ENCODE measurements around the gene ANKRD7.

DNA sequence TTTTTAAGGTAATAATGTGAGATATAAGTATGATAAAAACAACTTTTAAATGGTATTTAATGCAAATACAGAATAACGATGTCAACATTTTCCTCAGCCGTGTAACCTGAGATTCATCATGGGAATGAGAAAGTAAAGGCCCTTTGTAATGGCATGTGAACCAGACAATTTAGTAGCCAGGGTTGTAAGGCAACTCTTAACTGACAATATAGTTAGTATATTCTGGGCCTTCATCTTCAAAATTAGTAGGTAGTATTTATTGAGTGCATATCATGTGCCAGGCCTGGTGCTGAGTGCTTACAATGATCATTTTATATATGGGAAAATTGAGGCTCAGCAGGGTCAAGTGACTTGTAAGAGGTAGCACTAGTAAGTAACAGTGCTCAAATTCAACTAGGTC is 29.9 kb upstream of the ANKRD7 start:
- TF ChIP-seq, protein P1, sequence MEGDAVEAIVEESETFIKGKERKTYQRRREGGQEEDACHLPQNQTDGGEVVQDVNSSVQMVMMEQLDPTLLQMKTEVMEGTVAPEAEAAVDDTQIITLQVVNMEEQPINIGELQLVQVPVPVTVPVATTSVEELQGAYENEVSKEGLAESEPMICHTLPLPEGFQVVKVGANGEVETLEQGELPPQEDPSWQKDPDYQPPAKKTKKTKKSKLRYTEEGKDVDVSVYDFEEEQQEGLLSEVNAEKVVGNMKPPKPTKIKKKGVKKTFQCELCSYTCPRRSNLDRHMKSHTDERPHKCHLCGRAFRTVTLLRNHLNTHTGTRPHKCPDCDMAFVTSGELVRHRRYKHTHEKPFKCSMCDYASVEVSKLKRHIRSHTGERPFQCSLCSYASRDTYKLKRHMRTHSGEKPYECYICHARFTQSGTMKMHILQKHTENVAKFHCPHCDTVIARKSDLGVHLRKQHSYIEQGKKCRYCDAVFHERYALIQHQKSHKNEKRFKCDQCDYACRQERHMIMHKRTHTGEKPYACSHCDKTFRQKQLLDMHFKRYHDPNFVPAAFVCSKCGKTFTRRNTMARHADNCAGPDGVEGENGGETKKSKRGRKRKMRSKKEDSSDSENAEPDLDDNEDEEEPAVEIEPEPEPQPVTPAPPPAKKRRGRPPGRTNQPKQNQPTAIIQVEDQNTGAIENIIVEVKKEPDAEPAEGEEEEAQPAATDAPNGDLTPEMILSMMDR (IDR thresholded peaks at IDR 0.05), result no peak
- TF ChIP-seq EP300 (IDR thresholded peaks at IDR 0.05), result no peak

Data from upper lobe of left lung (tissue), 4 donors.